H9 (cell line): Measurements from ENCODE around the gene TMEM229A. TPM values are rescaled to one million over a fixed set of nuclear protein-coding genes. Genes with fewer than 3 reads are reported as not detected.

ENCODE experiments used
- DNase-seq: peaks from one replicate; pipeline ENCODE4 v3.0.0-alpha.2; 2017
- H2AFZ ChIP-seq: one replicate; pipeline ENCODE4 v1.6.1; 2013; ENCODE audit warnings: mild to moderate bottlenecking, low read length, control low read depth, moderate library complexity
- H2AK5ac ChIP-seq: 2 replicates; pipeline ENCODE4 v1.6.1; 2013; ENCODE audit warnings: low read length, control low read depth, mixed read lengths; ENCODE audit not compliant: insufficient read length
- H2BK120ac ChIP-seq: one replicate; pipeline ENCODE4 v1.6.1; 2013; ENCODE audit warnings: low read depth, mild to moderate bottlenecking, low read length, control low read depth, inconsistent platforms; ENCODE audit not compliant: poor library complexity, severe bottlenecking
- H2BK12ac ChIP-seq: 2 replicates; pipeline ENCODE4 v1.6.1; 2013; ENCODE audit warnings: low read length, control low read depth, mixed read lengths, low read depth; ENCODE audit not compliant: insufficient read length
- H2BK15ac ChIP-seq: 2 replicates; pipeline ENCODE4 v1.6.1; 2013; ENCODE audit warnings: low read depth, low read length, control low read depth
- H2BK20ac ChIP-seq: one replicate; pipeline ENCODE4 v1.6.1; 2013; ENCODE audit warnings: low read depth, mild to moderate bottlenecking, low read length, control low read depth, inconsistent platforms; ENCODE audit not compliant: poor library complexity, severe bottlenecking
- H2BK5ac ChIP-seq: 2 replicates; pipeline ENCODE4 v1.6.1; 2013; ENCODE audit warnings: low read length, control low read depth, mixed read lengths; ENCODE audit not compliant: insufficient read length
- H3K14ac ChIP-seq: 2 replicates; pipeline ENCODE4 v1.6.1; 2013; ENCODE audit warnings: low read length, control low read depth; ENCODE audit not compliant: insufficient read depth
- H3K18ac ChIP-seq: 2 replicates; pipeline ENCODE4 v1.6.1; 2013; ENCODE audit warnings: low read depth, mild to moderate bottlenecking, mixed read lengths, low read length, control low read depth; ENCODE audit not compliant: insufficient read length
- H3K23ac ChIP-seq: 2 replicates; pipeline ENCODE4 v1.6.1; 2013; ENCODE audit warnings: low read length, control low read depth, mixed read lengths, low read depth; ENCODE audit not compliant: insufficient read length
- H3K23me2 ChIP-seq: 2 replicates; pipeline ENCODE4 v1.6.1; 2013; ENCODE audit warnings: low read depth, mild to moderate bottlenecking, mixed read lengths, low read length, control low read depth; ENCODE audit not compliant: insufficient read length, poor library complexity, severe bottlenecking
- H3K27ac ChIP-seq: 2 replicates; pipeline ENCODE4 v1.5.1; 2013; ENCODE audit warnings: low read length, control low read depth, mixed read lengths, low read depth; ENCODE audit not compliant: insufficient read length
- H3K27me3 ChIP-seq: 2 replicates; pipeline ENCODE4 v1.6.1; 2013; ENCODE audit warnings: low read length, control low read depth, inconsistent platforms; ENCODE audit not compliant: insufficient read depth
- H3K4ac ChIP-seq: 2 replicates; pipeline ENCODE4 v1.6.1; 2013; ENCODE audit warnings: low read depth, mild to moderate bottlenecking, control low read depth, inconsistent platforms, low read length, moderate library complexity
- H3K4me1 ChIP-seq: 2 replicates; pipeline ENCODE4 v1.6.1; 2013; ENCODE audit warnings: low read length, control low read depth, inconsistent platforms; ENCODE audit not compliant: insufficient read depth
- H3K4me2 ChIP-seq: 2 replicates; pipeline ENCODE4 v1.6.1; 2013; ENCODE audit warnings: low read length, control low read depth, mixed read lengths; ENCODE audit not compliant: insufficient read length, insufficient read depth
- H3K56ac ChIP-seq: 2 replicates; pipeline ENCODE4 v1.6.1; 2013; ENCODE audit warnings: low read depth, mild to moderate bottlenecking, mixed read lengths, low read length, control low read depth; ENCODE audit not compliant: insufficient read length
- H3K79me1 ChIP-seq: 2 replicates; pipeline ENCODE4 v1.6.1; 2013; ENCODE audit warnings: low read depth, mild to moderate bottlenecking, moderate library complexity, low read length, control low read depth, inconsistent platforms; ENCODE audit not compliant: insufficient read depth, poor library complexity, severe bottlenecking
- H3K79me2 ChIP-seq: 2 replicates; pipeline ENCODE4 v1.6.1; 2013; ENCODE audit warnings: low read length, control low read depth, inconsistent platforms; ENCODE audit not compliant: insufficient read depth
- H3K9ac ChIP-seq: 2 replicates; pipeline ENCODE4 v1.6.1; 2013; ENCODE audit warnings: low read length, control low read depth, mixed read lengths; ENCODE audit not compliant: insufficient read length; ENCODE audit errors: extremely low read depth
- H3K9me3 ChIP-seq: one replicate; pipeline ENCODE4 v1.6.1; 2013; ENCODE audit warnings: low read depth, low read length, inconsistent platforms; ENCODE audit not compliant: control insufficient read depth
- H3T11ph ChIP-seq: one replicate; pipeline ENCODE4 v1.6.1; 2013; ENCODE audit warnings: mild to moderate bottlenecking, low read length, control low read depth, inconsistent platforms
- H4K20me1 ChIP-seq: one replicate; pipeline ENCODE4 v1.6.1; 2013; ENCODE audit not compliant: control insufficient read depth, insufficient read length, insufficient read depth
- H4K5ac ChIP-seq: 2 replicates; pipeline ENCODE4 v1.6.1; 2013; ENCODE audit warnings: low read depth, mild to moderate bottlenecking, mixed read lengths, low read length, control low read depth; ENCODE audit not compliant: insufficient read length
- H4K8ac ChIP-seq: replicated peaks from 2 replicates; pipeline ENCODE4 v1.6.1; 2013; ENCODE audit warnings: low read length, control low read depth, mixed read lengths, low read depth; ENCODE audit not compliant: insufficient read length
- H4K91ac ChIP-seq: 2 replicates; pipeline ENCODE4 v1.6.1; 2013; ENCODE audit warnings: low read depth, mild to moderate bottlenecking, moderate library complexity, mixed read lengths, low read length, control low read depth; ENCODE audit not compliant: insufficient read length
- H3K27ac Mint-ChIP-seq, 3 experiments: 2 replicates in 2 of 3; 3 replicates in 1 of 3; pipeline ENCODE4 v1.8.0; 2020 to 2021; ENCODE audit warnings: mixed read lengths in 3 of 3, mild to moderate bottlenecking in 1 of 3, moderate library complexity in 1 of 3
- H3K27me3 Mint-ChIP-seq: 2 replicates; pipeline ENCODE4 v1.8.0; 2021; ENCODE audit warnings: low read depth, mild to moderate bottlenecking, moderate library complexity, mixed read lengths
- H3K36me3 Mint-ChIP-seq, 3 experiments: 2 replicates in 2 of 3; 3 replicates in 1 of 3; pipeline ENCODE4 v1.8.0; 2020 to 2021; ENCODE audit warnings: low read depth in 3 of 3, mixed read lengths in 3 of 3; ENCODE audit not compliant: insufficient read depth in 1 of 3
- H3K4me1 Mint-ChIP-seq, 2 experiments: 2 replicates each; pipeline ENCODE4 v1.8.0; 2020; ENCODE audit warnings: mixed read lengths in 2 of 2
- H3K4me3 Mint-ChIP-seq, 2 experiments: 2 replicates in 1 of 2; 3 replicates in 1 of 2; pipeline ENCODE4 v1.8.0; 2020 to 2021; ENCODE audit warnings: mild to moderate bottlenecking in 2 of 2, mixed read lengths in 2 of 2, moderate library complexity in 1 of 2
- H3K9me3 Mint-ChIP-seq, 2 experiments: 2 replicates in 1 of 2; 3 replicates in 1 of 2; pipeline ENCODE4 v1.8.0; 2020; ENCODE audit warnings: mild to moderate bottlenecking in 2 of 2, mixed read lengths in 2 of 2, moderate library complexity in 1 of 2
- CTCF ChIP-seq: fragments of 200-600 bp; sonication (generic); conservative IDR thresholded peaks from 3 replicates; pipeline ENCODE4 v1.8.0; 2021; ENCODE audit warnings: antibody characterized with exemption, mild to moderate bottlenecking
- WGBS: extraction: QIAGEN DNeasy Blood & Tissue Kit; methylation state at CpG from one replicate; pipeline ENCODE4 v1.1.7; 2013; ENCODE audit warnings: missing lambda C conversion rate, low lambda C conversion rate, mixed read lengths; ENCODE audit not compliant: insufficient read length; ENCODE audit errors: extremely low coverage; 5-methylcytosine and 5-hydroxymethylcytosine counted together
- total RNA-seq: library from RNA; stranded (reverse); gene quantifications from 2 replicates; pipeline ENCODE4 v1.2.1, GENCODE V29; 2021

The TMEM229A gene
- total RNA-seq, 1 experiment from 2014 or later: 0.37 TPM

DNA sequence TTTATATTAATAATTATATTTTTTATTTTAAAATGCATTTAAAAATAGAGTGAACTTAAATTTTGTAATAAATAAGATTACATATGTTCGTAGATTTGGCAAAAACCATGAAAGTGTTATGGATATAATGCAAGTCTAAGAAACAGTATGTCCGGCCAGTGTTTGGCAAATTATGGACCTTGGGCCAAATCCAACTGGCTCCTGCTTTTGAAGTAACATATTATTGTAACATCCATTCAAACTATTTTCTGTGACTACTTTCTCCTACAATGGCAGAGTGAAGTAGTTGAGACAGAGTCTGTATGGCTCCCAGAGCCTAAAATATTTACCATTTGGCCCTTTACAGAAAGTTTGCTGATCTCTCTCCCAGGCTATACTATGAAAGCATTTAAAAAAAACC is 38.9 kb downstream of the TMEM229A start:
- Histone ChIP-seq H3K23ac (no peak overlapping the region), H3K79me1 (no peaks in the 10 kb centered on the region), H3K23me2 (no peaks in the 10 kb centered on the region), H3K14ac (no peak overlapping the region), H2BK5ac (no peak overlapping the region), H2BK15ac (no peak overlapping the region), H3K27me3 (no peaks in the 10 kb centered on the region), H4K8ac (no peak overlapping the region), H4K91ac (no peak overlapping the region), H2BK120ac (no peak overlapping the region), H2BK12ac (no peak overlapping the region), H2AK5ac (no peak overlapping the region), H3K27ac (no peak overlapping the region), H3K9ac (no peak overlapping the region), H4K20me1 (no peaks in the 10 kb centered on the region), H3K18ac (no peak overlapping the region), H3K9me3 (no peaks in the 10 kb centered on the region), H3T11ph (no peak overlapping the region), H4K5ac (no peak overlapping the region), H3K79me2 (no peaks in the 10 kb centered on the region), H3K4ac (no peak overlapping the region), H2AFZ (no peak overlapping the region), H3K56ac (no peak overlapping the region), H3K4me1 (peaks cover 7% of the 10 kb centered on the region), H2BK20ac (no peak overlapping the region), H3K4me2 (no peak overlapping the region)
- H3K27ac Mint-ChIP-seq: no peak overlapping the region
- WGBS: no CpG with 5 or more reads among the region's 2 CpGs
- peaks cover 0 to 5% (median 0%) of the 10 kb centered on the region in 3 experiments; a peak in 3 of 7 replicates for H3K36me3 Mint-ChIP-seq
- no peak for TF ChIP-seq CTCF
- no peak overlapping the region for H3K4me3 Mint-ChIP-seq
- peaks cover 0 to 5% of the 10 kb centered on the region in 2 experiments; a peak in 2 of 5 replicates for H3K9me3 Mint-ChIP-seq
- no peak for DNase-seq
- peaks cover 6% of the 10 kb centered on the region for H3K27me3 Mint-ChIP-seq
- H3K4me1 Mint-ChIP-seq: peaks cover 20 to 31% of the 10 kb centered on the region in 2 experiments
